Inflammatory macrophage treated with lipopolysaccharide for 1 hour (primary cell): ENCODE measurements around the gene SH3BP2.
A peak's percentile ranks its signal among the peaks of the same experiment; 100 is the strongest.

Experiments used
- DNase-seq, 2 donors: peaks; one replicate each; pipeline ENCODE4 v3.0.0-alpha.2; 2020 to 2022

Gene SH3BP2

DNA sequence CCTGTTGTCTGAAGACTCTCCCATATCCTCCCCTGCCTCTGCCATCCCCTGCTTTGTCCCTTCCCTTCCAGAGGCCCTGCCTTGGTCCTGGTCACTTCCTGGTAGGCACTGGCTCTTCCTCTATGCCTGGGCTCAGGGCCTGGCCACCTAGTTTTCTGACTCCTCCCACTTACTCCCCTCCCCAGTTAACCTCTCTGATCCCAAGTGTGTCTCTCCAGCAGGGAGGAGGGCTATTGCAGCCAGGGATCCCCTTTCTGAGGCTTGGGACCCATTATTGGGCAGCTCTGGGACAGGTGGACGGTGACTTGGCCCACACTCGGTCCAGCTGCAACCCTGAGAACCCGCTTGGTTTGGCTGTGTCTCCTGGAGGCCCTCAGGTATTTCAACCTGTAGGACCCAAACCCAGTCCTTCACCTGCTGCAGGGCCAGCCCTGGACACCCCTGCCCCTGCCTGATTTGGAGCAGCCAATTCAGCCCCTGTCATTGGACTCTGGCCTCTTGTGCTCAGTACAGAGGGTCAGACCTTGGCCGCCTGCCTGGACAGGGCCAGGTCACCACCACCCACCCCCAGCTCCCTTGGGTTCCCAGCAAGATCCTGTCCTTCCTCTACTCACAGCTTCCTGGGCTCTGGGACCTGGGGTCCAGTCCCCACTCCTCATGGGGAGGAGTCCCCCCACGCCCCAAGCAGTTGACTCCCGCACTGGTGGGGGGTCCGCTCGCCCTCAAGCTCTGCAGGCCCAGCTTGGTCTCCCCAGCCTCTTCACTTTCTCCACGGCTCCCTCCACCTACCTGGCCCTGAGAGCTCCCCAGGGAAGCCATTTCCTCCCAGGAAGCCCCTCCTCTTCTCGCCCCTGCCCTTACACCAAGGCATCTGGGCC, 1.1 kb upstream of the SH3BP2 start:
- DNase-seq, result no peak

DNA sequence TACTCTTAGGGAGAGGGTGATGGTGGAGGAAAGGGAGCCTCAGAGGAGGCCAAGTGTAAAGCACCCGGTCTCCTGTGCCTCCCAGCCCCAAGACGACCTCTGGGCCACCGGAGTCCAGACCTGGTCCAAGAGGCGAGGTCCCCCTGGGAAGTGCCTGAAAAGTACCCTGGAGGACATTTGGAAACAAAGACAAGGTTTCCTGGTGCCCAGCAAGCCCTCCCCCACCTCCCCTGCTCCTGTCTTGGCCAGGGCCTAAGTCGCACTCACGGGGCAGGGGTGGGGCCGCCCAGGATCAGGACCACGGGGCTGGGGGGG, 532 bp upstream of the SH3BP2 start:
- DNase-seq, result no peak

DNA sequence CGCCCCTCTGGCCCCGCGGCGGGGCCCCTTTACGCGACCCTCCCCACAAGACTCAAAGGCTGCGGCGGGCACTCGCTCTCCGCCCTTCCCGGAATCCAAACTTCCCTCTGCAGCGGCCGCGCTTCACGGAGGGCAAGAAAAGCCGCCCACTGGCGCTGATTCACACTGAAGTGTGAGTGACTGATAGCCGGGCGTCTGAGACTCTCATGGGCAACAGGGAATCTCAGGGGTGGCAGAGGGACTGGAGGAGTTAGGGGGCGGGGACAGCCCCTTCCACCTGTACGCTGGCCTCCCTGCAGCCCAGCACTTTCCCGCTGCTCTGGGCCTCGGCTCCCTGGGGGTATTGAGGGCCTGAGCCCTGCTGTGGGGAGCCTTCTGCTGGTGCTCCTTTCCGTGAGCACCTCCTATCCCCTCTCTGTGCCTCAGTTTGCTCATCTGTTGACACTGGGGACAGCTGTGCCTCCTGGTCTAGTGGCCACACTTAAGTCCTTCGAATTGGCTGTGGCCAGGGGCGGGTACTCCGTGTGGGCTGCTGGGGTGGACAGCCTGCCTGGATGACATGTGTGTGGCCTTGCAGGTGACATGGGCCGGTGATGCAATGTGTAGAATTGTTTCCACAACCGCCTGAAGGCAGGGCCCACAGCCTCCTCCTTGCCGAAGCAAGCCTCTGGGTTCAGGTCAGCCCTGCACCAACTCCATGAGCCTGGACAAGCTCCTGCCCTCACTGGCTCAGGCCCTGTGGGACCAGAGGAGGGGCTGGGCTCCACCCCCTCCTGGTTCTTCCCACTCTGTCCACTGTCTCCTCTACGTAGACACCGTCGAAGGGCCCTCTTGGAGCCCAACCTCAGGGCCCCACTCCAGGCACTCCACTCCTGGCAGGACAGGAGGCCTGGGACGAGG, 951 bp downstream of the SH3BP2 start:
- DNase-seq, result peak; percentile 86 to 88

DNA sequence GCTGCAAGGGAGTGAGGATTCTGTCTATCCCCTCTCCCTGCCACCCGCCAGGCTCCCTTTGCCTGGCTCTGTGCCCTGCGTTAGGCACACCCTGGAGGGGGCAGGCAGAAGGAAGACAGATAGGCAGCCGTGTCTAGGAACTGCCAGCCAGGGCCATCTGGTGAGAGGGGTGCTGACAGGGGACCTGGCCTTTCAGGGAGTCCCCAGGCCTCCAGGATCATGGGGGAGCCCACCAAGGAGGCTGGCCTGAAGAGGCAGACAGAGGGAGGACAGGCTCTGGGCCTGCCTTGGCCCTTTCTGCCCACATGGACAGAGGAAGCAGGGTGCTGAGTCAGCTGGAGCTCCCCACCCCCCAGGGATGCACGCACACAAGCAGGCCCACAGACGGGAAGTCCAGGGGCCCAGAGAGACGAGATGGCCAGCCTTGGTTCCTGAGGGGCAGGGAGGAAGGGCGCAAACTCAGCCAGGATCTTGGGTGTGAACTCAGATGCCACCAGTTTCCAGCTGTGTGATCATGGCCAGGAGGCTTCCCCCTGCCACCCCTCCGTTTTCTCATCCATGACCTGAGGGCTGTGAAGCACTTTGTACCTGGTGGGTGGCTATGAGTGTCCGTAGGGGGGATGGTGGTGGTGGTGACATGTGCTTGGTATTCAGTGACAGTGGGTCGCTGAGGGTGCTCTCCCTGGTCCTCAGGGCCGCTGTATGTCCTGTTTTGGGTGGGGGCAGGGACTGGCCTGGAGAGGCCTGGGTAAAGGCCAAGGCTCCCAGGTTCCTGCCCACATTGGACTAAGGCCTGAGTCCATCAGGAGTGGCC, 1.8 kb downstream of the SH3BP2 start:
- peak; percentile 59 to 77 for DNase-seq

DNA sequence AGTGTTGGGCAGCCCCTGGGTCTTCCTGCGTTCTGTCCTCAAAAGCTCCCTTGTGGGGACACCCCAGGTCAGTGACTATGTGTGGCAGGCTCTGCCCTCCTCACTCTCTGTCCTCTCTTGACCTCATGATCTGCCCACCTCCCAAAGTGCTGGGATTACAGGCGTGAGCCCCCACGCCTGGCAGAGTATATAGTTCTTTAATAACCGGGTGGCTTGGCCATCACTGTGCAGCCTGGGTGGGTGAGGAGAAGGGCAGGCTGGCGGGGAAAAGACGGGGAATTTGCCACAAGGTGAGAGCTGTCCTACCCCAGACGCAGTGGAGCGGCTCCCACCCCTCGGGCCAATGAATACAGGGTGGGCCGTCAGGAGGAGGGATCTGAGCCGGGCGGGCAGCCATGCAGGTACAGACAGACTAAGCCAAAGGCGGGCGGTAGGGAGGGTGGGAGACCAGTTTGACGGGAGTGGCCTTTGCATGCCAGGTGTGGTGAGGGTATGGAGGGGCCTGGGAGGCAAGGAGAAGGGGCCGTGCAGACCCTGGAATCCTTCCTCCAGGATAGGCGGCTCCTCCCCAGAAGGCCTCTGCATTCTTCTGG, 2.5 kb downstream of the SH3BP2 start:
- DNase-seq, result no peak

DNA sequence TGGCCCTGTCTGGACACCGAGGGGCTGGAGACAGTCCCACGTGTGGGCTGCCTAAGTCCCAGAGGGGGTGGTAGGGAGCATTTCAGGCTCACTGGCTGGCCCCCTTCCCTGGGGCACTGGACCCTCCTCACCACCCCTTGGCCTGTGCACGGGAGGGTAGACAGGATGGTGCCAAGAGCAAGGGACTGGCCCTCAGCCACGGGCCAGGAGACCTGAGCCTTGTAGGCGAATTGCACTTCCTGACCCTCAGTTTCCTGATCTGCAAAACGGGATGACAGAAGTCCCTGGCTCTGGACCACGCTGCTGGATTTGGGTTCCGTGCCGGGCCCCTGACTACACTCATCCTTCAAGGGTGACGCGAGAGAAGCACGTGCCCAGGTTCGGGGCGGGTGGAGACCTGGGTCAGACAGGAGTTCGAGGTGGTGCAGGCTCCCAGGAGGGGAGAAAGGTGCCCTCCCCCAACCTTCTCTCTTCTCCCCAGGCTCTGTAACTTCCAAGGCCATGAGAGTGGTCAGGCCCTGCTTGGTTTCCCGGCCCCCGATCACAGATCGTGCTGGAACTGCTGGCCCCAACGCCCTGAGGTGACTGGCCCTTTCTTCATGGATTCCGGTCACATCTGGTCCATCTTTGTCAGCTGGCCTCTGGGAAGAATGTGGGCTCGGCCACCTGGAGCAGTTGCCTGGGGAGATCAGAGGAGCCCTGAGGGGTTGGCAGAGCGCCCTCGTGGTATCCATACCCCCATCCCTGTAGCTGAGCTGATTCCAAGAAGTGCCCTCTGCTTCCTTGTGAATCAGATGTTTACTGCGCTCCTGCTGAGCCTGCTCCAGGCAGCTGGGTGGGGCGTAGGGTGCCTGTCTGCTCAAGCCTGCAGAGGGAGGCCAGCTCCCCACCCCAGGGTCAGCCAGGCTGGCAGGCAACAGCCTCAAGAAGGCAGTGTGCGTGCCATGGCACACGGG, 3.3 kb downstream of the SH3BP2 start:
- no peak for DNase-seq

DNA sequence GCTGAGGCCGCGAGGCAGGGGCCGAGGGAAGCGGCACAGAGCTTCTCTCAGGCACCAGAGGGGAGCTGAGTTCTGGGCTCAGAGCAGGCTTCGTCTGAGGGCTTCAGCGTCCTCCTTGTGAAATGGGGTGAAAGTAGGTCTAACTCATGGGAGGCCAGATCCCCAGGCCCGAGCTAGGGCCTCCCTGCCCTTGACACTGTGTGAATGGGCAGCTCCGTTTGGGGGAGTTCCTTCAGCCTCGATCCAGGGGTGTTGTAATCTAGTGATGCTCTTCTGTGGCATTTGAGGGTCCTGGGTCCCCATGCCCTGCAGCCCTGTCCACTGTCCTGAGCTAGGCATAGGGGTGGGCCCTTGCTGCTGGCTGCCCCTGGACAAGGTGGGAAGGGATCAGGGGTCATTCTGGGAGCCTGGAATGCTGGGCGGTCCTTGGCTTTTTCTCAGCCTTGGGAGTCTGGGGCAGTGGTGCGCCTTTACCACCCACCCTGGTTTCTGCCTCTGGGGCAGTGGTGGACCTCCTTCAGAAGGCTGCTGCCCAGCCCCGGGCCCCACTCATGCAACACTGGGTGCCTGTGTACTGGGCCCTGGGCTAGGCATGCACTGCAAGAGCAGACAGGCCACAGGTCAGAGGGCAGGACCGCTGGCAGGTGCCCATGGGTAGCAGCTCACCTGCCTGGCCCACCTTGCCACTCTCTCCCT, 4.1 kb downstream of the SH3BP2 start:
- DNase-seq, result no peak

DNA sequence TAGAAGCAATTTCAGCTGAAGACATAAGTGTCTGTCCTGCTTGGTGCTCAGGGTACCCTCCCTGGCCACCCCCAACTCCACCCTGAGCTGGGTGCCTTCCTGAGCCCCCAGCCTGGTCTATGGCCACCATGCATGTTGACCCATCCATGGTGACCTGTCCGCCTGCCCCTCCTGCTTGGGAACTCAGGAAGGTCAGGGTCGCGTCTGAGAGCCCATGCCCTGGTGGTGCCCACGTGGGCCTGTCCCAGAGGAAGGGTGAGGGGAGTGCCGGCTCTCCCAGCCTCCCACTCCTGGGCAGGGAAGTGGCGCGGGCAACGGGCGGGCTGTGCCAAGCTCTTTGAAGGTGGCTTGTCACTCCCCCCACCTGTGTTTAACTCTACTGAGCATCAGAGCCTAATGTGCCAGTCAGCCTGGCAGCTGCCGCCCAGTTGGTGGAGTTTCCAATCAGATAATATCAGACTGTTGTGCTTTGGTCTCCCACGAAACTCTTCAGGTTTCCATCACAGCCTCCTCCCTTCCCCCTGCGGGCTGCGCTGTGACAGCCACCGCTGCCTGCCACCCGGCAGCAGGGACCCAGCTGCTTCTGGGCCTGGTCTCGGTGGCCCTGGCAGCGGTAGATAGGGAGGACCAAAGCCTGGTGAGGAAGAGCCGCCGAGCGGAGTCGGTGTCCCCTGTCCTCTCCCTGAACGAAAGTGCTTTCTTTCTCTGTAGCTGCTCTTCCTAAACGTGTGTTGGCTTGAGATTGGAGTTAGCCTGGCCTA, 4.8 kb downstream of the SH3BP2 start:
- DNase-seq, result no peak

DNA sequence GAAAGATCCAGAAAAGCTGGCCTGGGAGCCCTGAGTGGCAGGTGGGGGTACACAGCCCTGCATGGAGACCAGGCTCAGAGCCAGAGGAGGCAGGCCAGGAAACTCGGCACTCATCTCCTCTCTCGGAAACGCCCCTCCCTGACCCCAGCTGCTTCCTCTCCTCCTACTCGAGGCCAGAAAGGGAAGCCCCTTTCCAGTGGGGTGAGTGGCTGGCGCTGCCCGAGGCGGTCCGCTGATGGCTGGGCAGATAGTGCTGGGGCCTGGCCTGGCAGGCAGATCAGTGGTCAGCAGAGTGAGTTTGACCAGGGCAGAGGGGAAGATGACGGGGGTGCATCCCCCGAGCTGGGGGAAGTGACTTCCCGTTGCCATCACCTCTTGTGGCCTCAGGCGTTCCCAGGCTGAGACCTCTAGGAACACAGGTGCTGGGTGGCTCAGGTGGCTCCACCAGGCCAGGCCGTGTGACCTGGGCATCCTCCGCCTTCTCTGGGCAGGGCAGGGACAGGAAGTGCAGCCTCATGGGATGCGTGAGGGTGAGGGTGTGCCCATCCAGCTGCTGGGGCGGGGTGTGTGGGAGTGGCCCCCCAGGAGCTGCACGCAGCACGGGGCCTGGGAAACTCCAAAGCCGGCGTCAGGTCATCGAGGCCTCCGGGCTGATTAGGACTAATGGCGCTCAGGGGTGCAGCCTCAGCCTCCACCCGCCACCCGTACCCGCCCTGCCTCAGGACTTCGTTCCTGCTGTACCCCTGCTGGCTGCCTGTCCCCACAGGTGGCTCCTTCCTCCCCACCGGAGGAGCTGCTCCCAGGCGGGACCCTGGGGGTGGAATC, 5.7 kb downstream of the SH3BP2 start:
- DNase-seq, result peak; percentile 88 to 93

DNA sequence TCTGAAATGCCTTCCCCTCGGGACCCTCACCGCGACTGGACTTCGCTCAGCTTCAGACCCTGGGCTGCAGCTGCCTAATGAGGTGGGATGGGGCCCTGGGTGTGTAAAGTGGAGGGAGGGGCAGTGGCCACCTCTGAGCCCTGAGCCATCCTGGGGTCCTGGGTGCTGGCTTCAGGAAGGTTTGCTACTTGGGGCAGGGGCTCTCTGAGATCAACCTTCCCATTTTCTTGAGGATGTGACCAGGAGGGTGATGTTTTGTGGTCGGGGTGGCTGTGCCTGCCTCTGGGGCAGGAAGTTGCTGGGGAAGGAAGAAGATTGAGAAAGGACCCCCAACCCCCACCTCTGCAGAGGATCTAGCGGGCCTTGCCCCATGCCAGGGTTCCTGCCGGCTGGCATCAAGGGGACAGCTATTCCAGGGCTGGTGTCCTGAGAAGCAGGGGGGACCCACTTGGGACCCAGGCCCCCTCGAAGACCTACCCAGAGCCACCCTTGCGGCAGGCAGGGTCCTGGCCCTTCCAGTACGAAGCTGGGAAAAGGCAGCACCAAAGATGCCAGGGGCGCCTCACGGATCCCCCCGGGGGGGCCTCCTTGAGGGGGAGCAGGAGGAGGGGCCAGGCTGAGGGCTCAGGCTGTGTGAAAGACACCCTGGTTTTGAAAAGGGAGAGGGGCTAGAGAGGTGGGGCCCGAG, 6.5 kb downstream of the SH3BP2 start:
- peak; percentile 43 to 62 for DNase-seq

DNA sequence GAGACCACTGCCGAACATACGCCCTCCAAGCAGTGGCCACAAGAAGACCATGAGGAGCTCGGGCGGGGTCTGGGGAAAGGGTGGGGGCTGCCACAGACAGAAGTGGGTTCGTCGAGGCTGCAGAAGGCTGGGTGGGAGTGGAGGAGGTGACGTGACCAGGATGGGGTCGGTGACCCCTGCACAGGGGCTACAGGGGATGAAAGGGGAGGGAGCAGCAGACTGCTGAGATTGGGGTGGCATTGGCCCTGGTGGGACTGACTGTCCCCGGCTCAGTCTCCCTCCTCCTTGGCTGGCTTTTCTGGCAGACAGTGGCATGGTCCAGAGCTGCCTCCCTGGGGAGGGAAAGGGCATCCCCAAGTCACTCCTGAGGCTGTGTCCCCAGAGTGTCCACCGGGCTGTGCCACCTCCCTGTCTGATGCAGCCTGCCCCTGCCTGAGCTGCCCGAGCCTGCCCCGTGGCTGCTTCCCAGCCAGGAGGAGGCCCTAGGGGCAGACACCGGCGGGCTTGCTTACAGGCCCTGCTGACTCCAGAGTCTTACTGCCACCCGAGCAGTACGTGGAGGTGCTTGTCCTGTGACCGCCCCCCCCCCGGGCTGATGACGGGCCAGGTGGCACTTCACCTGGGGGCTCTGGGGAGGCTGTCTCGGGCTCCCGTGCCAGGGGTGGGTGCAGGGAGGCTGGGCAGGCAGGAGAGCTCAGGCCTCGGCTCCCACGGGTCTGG, 7.2 kb downstream of the SH3BP2 start:
- DNase-seq, result no peak

DNA sequence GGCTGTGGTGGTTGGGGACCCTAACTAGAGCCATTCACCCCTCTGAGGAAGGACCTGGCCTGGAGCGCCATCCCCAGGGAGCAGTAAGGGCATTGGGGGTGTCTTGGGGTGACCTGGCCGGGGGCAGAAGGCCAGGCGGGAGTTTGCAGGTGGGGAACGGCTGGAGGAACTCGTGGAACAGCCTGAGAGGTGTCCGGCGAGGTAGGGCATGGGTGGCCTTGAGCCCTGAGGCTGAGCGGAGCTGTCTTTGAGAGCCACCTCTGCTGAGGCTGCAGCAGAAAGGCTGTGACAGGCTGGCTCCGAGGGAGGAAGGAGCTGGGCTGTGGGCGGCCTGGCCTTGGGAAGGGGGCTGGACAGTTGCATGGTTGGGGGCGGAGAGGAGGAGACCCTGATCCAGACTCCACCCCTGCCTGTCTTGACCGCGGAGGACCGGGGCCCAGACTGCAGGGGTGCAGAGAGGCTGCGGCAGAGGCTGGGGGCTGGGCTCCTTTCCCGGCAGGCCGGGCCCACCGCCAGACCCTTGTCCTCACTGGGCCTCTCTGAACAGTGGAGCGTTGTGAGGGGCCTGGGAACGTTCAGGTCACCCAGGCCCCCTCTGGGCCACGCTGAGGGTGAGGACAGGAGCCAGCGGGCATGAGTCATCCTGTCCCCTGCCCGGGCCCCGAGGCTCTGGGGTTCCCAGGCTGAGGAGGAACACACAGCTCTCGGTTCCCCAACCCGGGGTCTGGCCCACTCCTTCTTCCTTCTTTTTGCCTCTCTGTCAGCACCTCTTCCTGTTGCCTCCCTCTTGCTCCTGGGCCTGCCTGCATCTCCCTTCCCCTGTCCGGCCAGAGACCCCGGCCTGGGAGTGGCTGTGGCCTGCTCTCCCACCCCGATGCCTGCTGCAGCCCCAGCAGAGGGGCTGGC, 8.1 kb downstream of the SH3BP2 start:
- DNase-seq, result peak; percentile 91 to 96

DNA sequence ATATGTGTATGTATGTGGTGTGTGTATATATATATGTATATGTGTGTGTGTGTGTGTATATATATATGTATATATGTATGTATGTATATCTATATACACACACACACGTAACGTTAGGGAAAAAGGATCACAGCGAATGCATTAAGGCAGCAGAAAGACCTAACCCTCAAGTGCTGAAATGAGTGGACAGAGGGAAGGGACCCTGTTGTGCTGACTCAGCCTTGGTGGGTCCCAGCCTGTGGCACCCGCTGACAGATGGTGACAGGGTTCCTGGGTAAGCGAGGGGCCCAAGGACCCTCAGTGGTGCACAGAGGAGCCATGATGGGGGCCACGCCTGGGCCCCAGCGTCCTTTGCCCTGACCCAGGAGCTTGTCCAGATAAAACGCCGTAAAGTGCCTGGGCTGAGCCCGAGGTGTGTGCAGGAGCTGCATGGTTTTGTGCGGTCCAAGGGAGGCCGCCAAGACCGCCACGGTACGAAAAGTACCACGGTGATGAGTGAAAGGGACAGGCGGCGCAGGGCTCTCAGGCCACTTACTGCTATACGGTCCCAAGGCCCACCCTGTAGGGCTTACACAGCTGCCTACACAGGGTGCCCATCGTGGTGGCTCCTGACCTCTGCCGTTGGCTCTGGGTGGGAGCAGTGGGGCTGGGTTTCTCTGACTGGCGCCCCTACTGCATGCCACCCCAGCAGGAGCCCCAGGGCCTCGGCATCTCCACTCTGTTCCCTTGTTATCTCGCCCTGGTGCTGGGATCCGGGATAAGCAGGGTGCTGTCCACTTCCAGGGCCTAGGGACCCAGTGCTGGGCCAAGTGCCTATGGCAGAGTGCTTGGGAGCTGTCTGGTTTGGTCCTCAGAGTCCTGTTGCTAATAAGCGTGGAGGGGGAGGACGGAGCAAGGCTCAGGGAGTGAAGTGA, 10.0 kb downstream of the SH3BP2 start:
- DNase-seq, result no peak

DNA sequence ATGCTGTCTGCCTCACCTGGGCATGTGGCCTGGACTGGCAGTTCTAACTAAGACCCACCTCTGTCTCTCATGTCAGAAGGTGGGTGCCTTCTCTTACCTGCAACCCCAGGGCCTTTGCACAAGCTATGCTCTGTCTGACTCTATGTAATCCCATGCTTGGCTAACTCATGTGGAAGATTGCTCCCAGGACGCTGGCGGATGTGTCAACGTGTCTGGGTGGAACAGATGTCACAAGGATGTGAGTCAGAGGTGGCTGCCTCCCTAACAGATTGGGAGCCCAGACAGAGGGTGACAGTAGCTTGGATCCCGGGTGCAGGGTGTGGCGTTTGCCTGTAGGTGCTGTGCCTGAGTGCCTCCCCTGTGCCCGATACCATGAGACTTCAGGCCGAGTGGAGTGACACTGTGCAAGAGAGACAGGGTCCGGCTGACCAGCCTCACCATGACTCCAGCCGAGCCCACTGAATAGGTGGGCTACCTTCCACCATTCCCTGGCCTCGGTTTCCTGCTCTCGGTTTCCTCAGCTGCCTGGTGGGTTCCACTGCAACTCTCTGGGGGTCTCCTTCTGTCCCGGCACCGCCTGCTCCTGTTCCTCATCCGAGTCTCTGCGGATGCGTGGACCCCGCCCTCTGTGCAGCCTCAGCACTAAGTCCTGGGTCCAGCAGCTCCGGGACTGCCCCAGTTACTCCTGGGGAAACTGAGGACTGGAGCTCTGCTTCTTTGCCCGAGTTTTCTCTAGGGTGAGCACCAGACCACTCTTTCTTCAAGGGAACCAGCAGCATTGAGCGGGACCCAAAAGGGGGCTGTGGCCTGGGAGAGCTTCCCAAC, 11.0 kb downstream of the SH3BP2 start:
- peak; percentile 94 to 98 for DNase-seq
